NAMALWA (cell line): ENCODE measurements around the gene SLC25A48.
"Not testable (repeated sequence)": the region's sequence is repeated elsewhere in the genome, so short reads cannot be mapped to it uniquely, and the experiment has no call there.

Experiments
- DNase-seq: peaks from one replicate; pipeline ENCODE4 v3.0.0-alpha.2; 2015; ENCODE audit warnings: low spot score

Gene SLC25A48

GRCh38 chr5:135857630-135858311 lies 23.3 kb downstream of the SLC25A48 start:
- DNase-seq = no peak

GRCh38 chr5:135859186-135859585 lies 24.7 kb downstream of the SLC25A48 start:
- not testable (repeated sequence) for DNase-seq

GRCh38 chr5:135859641-135860040 lies 25.2 kb downstream of the SLC25A48 start:
- no peak for DNase-seq

- no peak for DNase-seq
Measured at GRCh38 chr5:135861641-135862040, 27.2 kb downstream of the SLC25A48 start.

GRCh38 chr5:135862086-135862485 lies 27.6 kb downstream of the SLC25A48 start:
- no peak for DNase-seq

GRCh38 chr5:135862744-135863143 lies 28.3 kb downstream of the SLC25A48 start:
- no peak for DNase-seq

- no peak for DNase-seq
Measured at GRCh38 chr5:135864503-135865435, 30.3 kb downstream of the SLC25A48 start.

- DNase-seq = no peak
Measured at GRCh38 chr5:135866016-135866415, 31.6 kb downstream of the SLC25A48 start.

GRCh38 chr5:135867599-135867998 lies 33.1 kb downstream of the SLC25A48 start:
- no peak for DNase-seq

GRCh38 chr5:135868681-135869080 lies 34.2 kb downstream of the SLC25A48 start:
- DNase-seq = no peak

- no peak for DNase-seq
Measured at GRCh38 chr5:135869276-135869675, 34.8 kb downstream of the SLC25A48 start.

- no peak for DNase-seq
Measured at GRCh38 chr5:135869935-135870334, 35.5 kb downstream of the SLC25A48 start.

GRCh38 chr5:135871268-135871915 lies 36.9 kb downstream of the SLC25A48 start:
- DNase-seq = no peak

- DNase-seq = no peak
Measured at GRCh38 chr5:135873831-135874230, 39.4 kb downstream of the SLC25A48 start.

- no peak for DNase-seq
Measured at GRCh38 chr5:135874461-135874860, 40.0 kb downstream of the SLC25A48 start.

- DNase-seq = no peak
Measured at GRCh38 chr5:135875567-135875966, 41.1 kb downstream of the SLC25A48 start.

- no peak for DNase-seq
Measured at GRCh38 chr5:135876146-135876545, 41.7 kb downstream of the SLC25A48 start.

GRCh38 chr5:135877570-135878155 lies 43.2 kb downstream of the SLC25A48 start:
- DNase-seq = no peak

GRCh38 chr5:135878156-135878620 lies 43.7 kb downstream of the SLC25A48 start:
- no peak for DNase-seq

- DNase-seq = no peak
Measured at GRCh38 chr5:135879591-135879990, 45.1 kb downstream of the SLC25A48 start.

GRCh38 chr5:135880278-135880677 lies 45.8 kb downstream of the SLC25A48 start:
- peak; percentile 57 for DNase-seq

- no peak for DNase-seq
Measured at GRCh38 chr5:135880801-135881200, 46.3 kb downstream of the SLC25A48 start.
